MCF 10A (cell line): ENCODE data around the gene MAD1L1. TPM values are rescaled to one million over a fixed set of nuclear protein-coding genes. Genes with fewer than 3 reads are reported as not detected.

ENCODE experiments used
- BruUV-seq: library from RNA; stranded (reverse); fragments of 400-500 nt; replicated peaks from 2 replicates; lab custom pipeline; 2021; lab: Mats Ljungman, UMichigan
- CTCF ChIA-PET: fragments of 300-600 bp; sonication (Branson Sonifier 250); formaldehyde crosslinking; extraction: SDS; loops from one replicate; lab custom pipeline; 2021; ENCODE audit warnings: antibody characterized with exemption, inconsistent platforms; lab: Yijun Ruan, JAX
- POLR2A ChIA-PET: fragments of 300-600, 350-650 bp; sonication (Branson Sonifier 250); formaldehyde crosslinking; extraction: SDS; loops from one replicate; lab custom pipeline; 2020; ENCODE audit warnings: antibody characterized with exemption, inconsistent platforms; lab: Yijun Ruan, JAX
- DNase-seq: peaks from one replicate; pipeline ENCODE4 v3.0.0-alpha.2; 2018; ENCODE audit not compliant: unreplicated experiment
- H3K27ac Mint-ChIP-seq: one replicate; pipeline ENCODE4 v1.8.0; 2022; ENCODE audit warnings: mild to moderate bottlenecking, low read depth, mixed read lengths; ENCODE audit not compliant: unreplicated experiment
- H3K27me3 Mint-ChIP-seq: one replicate; pipeline ENCODE4 v1.8.0; 2022; ENCODE audit warnings: mixed read lengths; ENCODE audit not compliant: insufficient read depth, unreplicated experiment
- H3K36me3 Mint-ChIP-seq: one replicate; pipeline ENCODE4 v1.8.0; 2022; ENCODE audit warnings: mild to moderate bottlenecking, moderate library complexity, mixed read lengths; ENCODE audit not compliant: insufficient read depth, unreplicated experiment
- H3K4me1 Mint-ChIP-seq: one replicate; pipeline ENCODE4 v1.8.0; 2022; ENCODE audit warnings: mixed read lengths; ENCODE audit not compliant: insufficient read depth, unreplicated experiment
- H3K4me3 Mint-ChIP-seq: one replicate; pipeline ENCODE4 v1.8.0; 2022; ENCODE audit warnings: mild to moderate bottlenecking, moderate library complexity, mixed read lengths; ENCODE audit not compliant: unreplicated experiment
- H3K9me3 Mint-ChIP-seq: one replicate; pipeline ENCODE4 v1.8.0; 2022; ENCODE audit warnings: mixed read lengths; ENCODE audit not compliant: unreplicated experiment
- intact Hi-C: fragments of 100-400 bp; cut with micrococcal nuclease; formaldehyde crosslinking; loops from 2 replicates; pipeline ENCODE4 v1.14.1; 2022
- total RNA-seq: library from RNA; stranded (reverse); gene quantifications from 2 replicates; pipeline ENCODE4 v1.2.3, GENCODE V29; 2022
- TF ChIP-seq, protein P1 (sequence below): fragments of 200-600 bp; IDR thresholded peaks from one replicate; pipeline ENCODE4 v1.8.0; 2022; ENCODE audit warnings: antibody characterized with exemption, mild to moderate bottlenecking; ENCODE audit not compliant: unreplicated experiment

The MAD1L1 gene
- total RNA-seq, 1 experiment from 2014 or later: 25.2 TPM

DNA sequence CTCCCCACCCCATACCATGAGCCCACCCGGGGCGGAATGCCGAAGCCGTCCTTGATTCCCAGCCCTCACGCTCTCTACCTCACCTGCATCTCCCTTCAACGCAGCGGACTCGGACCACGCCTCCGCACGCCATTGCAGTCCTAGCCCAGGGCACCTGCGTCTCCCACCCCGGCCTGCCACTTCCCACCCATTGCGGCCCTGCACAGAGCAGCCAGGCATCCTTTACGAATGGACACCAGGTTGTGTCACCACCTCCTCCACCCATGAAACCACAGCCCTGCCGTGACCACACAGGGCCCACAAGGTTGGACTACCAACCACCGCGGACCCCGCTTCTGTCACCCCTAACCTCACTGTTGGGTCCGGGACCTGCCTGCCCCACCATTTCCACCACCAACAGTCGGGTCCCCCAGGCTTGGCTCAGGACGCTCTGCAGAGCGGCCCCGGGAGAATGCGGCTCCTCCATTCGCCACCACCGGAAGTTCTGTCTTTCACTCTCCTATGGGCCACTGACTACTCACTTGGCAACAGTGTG is 232.5 kb downstream of the MAD1L1 start:
- intact Hi-C loops: no loop called here
- H3K27ac Mint-ChIP-seq: no peak overlapping the region
- no peaks in the 10 kb centered on the region for H3K4me1 Mint-ChIP-seq
- peaks cover 11% of the 10 kb centered on the region for H3K36me3 Mint-ChIP-seq
- TF ChIP-seq, protein P1, sequence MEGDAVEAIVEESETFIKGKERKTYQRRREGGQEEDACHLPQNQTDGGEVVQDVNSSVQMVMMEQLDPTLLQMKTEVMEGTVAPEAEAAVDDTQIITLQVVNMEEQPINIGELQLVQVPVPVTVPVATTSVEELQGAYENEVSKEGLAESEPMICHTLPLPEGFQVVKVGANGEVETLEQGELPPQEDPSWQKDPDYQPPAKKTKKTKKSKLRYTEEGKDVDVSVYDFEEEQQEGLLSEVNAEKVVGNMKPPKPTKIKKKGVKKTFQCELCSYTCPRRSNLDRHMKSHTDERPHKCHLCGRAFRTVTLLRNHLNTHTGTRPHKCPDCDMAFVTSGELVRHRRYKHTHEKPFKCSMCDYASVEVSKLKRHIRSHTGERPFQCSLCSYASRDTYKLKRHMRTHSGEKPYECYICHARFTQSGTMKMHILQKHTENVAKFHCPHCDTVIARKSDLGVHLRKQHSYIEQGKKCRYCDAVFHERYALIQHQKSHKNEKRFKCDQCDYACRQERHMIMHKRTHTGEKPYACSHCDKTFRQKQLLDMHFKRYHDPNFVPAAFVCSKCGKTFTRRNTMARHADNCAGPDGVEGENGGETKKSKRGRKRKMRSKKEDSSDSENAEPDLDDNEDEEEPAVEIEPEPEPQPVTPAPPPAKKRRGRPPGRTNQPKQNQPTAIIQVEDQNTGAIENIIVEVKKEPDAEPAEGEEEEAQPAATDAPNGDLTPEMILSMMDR: no peak
- no peaks in the 10 kb centered on the region for H3K9me3 Mint-ChIP-seq
- no peak for DNase-seq
- POLR2A ChIA-PET: no interaction called here
- BruUV-seq: no TSS peak
- H3K4me3 Mint-ChIP-seq: no peak overlapping the region
- CTCF ChIA-PET: no interaction called here
- no peaks in the 10 kb centered on the region for H3K27me3 Mint-ChIP-seq

DNA sequence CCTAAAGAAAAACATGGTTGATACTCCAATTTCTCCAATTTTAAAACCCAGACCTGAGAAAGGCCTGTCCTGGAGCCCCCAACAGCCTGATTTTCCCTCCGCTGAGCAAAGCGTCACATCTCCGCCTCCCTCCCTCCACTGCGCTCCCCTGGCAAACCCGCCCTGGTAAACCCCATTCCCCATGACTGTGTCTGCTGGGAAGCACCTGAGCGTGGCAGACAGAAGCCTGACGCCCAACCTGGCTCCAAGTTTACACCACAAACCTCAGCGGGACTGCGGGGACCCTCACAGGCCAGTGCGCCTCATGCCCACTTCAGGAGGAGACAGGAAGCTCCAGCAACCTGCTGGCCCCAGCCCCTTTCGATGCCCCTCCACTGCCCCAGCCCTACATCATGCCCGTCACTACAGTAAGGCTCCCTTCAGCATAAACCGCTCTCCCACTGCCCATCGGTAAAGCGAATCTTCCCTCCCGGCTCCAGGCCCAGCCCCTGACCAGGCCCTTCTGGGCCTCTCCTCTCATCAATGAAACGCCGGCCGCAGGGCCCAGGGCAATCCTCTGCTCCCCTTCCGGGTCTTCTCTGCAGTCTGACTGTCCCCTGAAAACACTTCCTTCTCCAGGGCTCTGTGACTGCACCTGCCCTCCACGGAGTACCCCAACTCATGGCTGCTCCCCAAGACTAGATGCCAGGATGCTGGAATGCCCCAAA is 233.3 kb downstream of the MAD1L1 start:
- ChIA-PET CTCF (no interaction called here), POLR2A (no interaction called here)
- no peaks in the 10 kb centered on the region for H3K9me3 Mint-ChIP-seq
- no peak for DNase-seq
- peaks cover 11% of the 10 kb centered on the region for H3K36me3 Mint-ChIP-seq
- intact Hi-C loops: no loop called here
- H3K27me3 Mint-ChIP-seq: no peaks in the 10 kb centered on the region
- no peak overlapping the region for H3K4me3 Mint-ChIP-seq
- no TSS peak for BruUV-seq
- H3K27ac Mint-ChIP-seq: no peak overlapping the region
- no peaks in the 10 kb centered on the region for H3K4me1 Mint-ChIP-seq
- TF ChIP-seq, protein P1: no peak

DNA sequence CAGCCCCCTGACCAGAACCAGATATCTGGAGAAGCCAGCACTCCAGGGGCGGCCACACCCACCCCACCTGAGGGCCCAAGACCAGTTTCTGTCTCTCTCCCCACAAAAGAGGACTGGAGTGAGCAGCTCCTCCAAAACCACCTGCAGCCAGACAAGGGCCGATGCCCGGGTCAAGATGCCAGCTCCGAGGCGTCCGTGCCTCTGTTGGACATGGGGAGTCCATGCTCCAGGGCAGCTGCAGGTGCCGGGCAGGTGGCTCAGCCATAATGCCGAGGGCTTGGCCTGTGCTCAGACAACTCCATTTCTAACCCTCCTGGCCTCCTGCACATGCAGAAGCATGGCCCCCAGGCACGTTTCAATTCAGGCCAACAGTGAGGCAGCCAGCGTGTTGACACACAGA is 234.6 kb downstream of the MAD1L1 start:
- BruUV-seq: no TSS peak
- Mint-ChIP-seq H3K4me1 (no peaks in the 10 kb centered on the region), H3K4me3 (no peak overlapping the region), H3K27ac (no peak overlapping the region), H3K36me3 (peaks cover 11% of the 10 kb centered on the region), H3K9me3 (no peaks in the 10 kb centered on the region), H3K27me3 (no peaks in the 10 kb centered on the region)
- TF ChIP-seq, protein P1: no peak
- POLR2A ChIA-PET: no interaction called here
- no peak for DNase-seq
- CTCF ChIA-PET: no interaction called here
- intact Hi-C loops: no loop called here

DNA sequence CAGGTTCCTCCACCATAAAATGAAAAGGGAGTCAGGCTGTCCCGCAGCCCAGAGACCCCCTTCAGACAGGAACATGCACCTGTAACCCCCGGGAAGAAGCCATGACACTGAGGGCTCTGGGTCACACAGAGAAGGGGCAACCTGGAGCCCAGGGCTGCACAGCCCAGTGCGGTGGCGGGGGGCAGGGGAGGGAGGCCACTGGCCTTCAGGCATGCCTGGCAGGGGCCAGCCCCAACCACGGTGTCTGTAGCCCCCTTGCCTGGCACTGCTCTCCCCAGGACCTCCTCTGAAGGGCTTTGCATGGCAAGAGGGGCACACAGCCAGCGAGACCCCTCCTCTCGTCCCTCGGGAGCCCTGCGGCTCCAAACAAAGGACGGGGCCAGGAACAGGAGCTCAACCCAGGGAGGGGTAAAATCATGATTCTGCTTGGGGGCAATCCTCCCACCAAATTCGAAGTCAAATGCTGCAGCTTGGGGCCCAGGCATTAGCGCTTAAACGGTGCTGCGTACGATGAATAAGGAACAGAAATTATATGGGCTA is 235.1 kb downstream of the MAD1L1 start:
- TF ChIP-seq, protein P1: no peak
- H3K36me3 Mint-ChIP-seq: peaks cover 11% of the 10 kb centered on the region
- BruUV-seq: no TSS peak
- no peaks in the 10 kb centered on the region for H3K9me3 Mint-ChIP-seq
- POLR2A ChIA-PET: no interaction called here
- DNase-seq: no peak
- CTCF ChIA-PET: no interaction called here
- intact Hi-C loops: no loop called here
- no peak overlapping the region for H3K4me3 Mint-ChIP-seq
- H3K27me3 Mint-ChIP-seq: no peaks in the 10 kb centered on the region
- H3K27ac Mint-ChIP-seq: no peak overlapping the region
- H3K4me1 Mint-ChIP-seq: no peaks in the 10 kb centered on the region
